Mucosa of rectum (tissue), 2 donors: Measurements from ENCODE around the gene OTOP3.
A peak's percentile ranks its signal among the peaks of the same experiment; 100 is the strongest.

Source experiments
- H3K27ac ChIP-seq, 2 donors: one replicate each; pipeline ENCODE4 v1.7.0; 2013; ENCODE audit warnings: inconsistent platforms in 2 of 2, low read depth in 2 of 2, low read length in 2 of 2
- H3K27me3 ChIP-seq, 2 donors: one replicate each; pipeline ENCODE4 v1.7.0; 2013; ENCODE audit warnings: low read length in 2 of 2; ENCODE audit not compliant: control insufficient read depth in 2 of 2, insufficient read depth in 2 of 2
- H3K36me3 ChIP-seq, 2 donors: one replicate each; pipeline ENCODE4 v1.7.0; 2013; ENCODE audit warnings: low read length in 2 of 2; ENCODE audit not compliant: control insufficient read depth in 2 of 2, insufficient read depth in 2 of 2
- H3K4me1 ChIP-seq, 2 donors: one replicate each; pipeline ENCODE4 v1.7.0; 2013; ENCODE audit warnings: low read length in 2 of 2, mild to moderate bottlenecking in 1 of 2; ENCODE audit not compliant: control insufficient read depth in 2 of 2, insufficient read depth in 2 of 2
- H3K4me3 ChIP-seq, 2 donors: one replicate each; pipeline ENCODE4 v1.7.0; 2013; ENCODE audit warnings: low read length in 2 of 2
- H3K9ac ChIP-seq, 2 donors: one replicate each; pipeline ENCODE4 v1.7.0; 2013; ENCODE audit warnings: low read length in 2 of 2, low read depth in 1 of 2, mild to moderate bottlenecking in 1 of 2
- H3K9me3 ChIP-seq, 2 donors: one replicate each; pipeline ENCODE4 v1.7.0; 2013; ENCODE audit warnings: low read length in 2 of 2; ENCODE audit not compliant: control insufficient read depth in 2 of 2
- donor health status: healthy.
- donor health status: Normal muscosa, but diverticular disease.

The OTOP3 gene

GRCh38 chr17:74917430-74917829 lies 18.3 kb upstream of the OTOP3 start:
- H3K9me3 ChIP-seq = no peaks in the 10 kb centered on the region
- no peak overlapping the region for H3K27ac ChIP-seq
- H3K4me3 ChIP-seq = no peak overlapping the region
- peaks cover 7 to 20% of the 10 kb centered on the region in 2 donors for H3K27me3 ChIP-seq
- H3K36me3 ChIP-seq = no peaks in the 10 kb centered on the region
- no peaks in the 10 kb centered on the region for H3K4me1 ChIP-seq
- H3K9ac ChIP-seq = no peak overlapping the region

GRCh38 chr17:74918906-74919305 lies 16.8 kb upstream of the OTOP3 start:
- Histone ChIP-seq H3K9ac (no peak overlapping the region), H3K4me1 (peaks cover 0 to 2% of the 10 kb centered on the region in 2 donors), H3K36me3 (no peaks in the 10 kb centered on the region), H3K27me3 (peaks cover 14 to 29% of the 10 kb centered on the region in 2 donors), H3K4me3 (no peak overlapping the region), H3K27ac (no peak overlapping the region), H3K9me3 (no peaks in the 10 kb centered on the region)

GRCh38 chr17:74919440-74920305 lies 16.0 kb upstream of the OTOP3 start:
- no peaks in the 10 kb centered on the region for H3K9me3 ChIP-seq
- no peak overlapping the region for H3K9ac ChIP-seq
- peaks cover 22 to 37% of the 10 kb centered on the region in 2 donors for H3K27me3 ChIP-seq
- H3K27ac ChIP-seq = no peak overlapping the region
- peaks cover 0 to 7% of the 10 kb centered on the region in 2 donors for H3K4me1 ChIP-seq
- H3K4me3 ChIP-seq = no peak overlapping the region
- no peaks in the 10 kb centered on the region for H3K36me3 ChIP-seq

GRCh38 chr17:74920306-74920620 lies 15.4 kb upstream of the OTOP3 start:
- Histone ChIP-seq H3K9ac (no peak overlapping the region), H3K27me3 (peaks cover 28 to 43% of the 10 kb centered on the region in 2 donors), H3K4me1 (peaks cover 0 to 7% of the 10 kb centered on the region in 2 donors), H3K4me3 (no peak overlapping the region), H3K27ac (no peak overlapping the region), H3K36me3 (no peaks in the 10 kb centered on the region), H3K9me3 (no peaks in the 10 kb centered on the region)

GRCh38 chr17:74920642-74921025 lies 15.1 kb upstream of the OTOP3 start:
- no peak overlapping the region for H3K4me3 ChIP-seq
- H3K27ac ChIP-seq = no peak overlapping the region
- no peaks in the 10 kb centered on the region for H3K9me3 ChIP-seq
- H3K27me3 ChIP-seq = peaks cover 31 to 47% of the 10 kb centered on the region in 2 donors
- no peak overlapping the region for H3K9ac ChIP-seq
- H3K4me1 ChIP-seq = peaks cover 0 to 7% of the 10 kb centered on the region in 2 donors
- no peaks in the 10 kb centered on the region for H3K36me3 ChIP-seq

- H3K9me3 ChIP-seq = no peaks in the 10 kb centered on the region
- no peaks in the 10 kb centered on the region for H3K36me3 ChIP-seq
- peaks cover 0 to 7% of the 10 kb centered on the region in 2 donors for H3K4me1 ChIP-seq
- H3K9ac ChIP-seq = no peak overlapping the region
- no peak overlapping the region for H3K4me3 ChIP-seq
- peaks cover 36 to 52% of the 10 kb centered on the region in 2 donors for H3K27me3 ChIP-seq
- no peak overlapping the region for H3K27ac ChIP-seq
Observed at GRCh38 chr17:74921026-74921681, 14.5 kb upstream of the OTOP3 start.

GRCh38 chr17:74921769-74922168 lies 13.9 kb upstream of the OTOP3 start:
- H3K36me3 ChIP-seq = no peaks in the 10 kb centered on the region
- peaks cover 0 to 7% of the 10 kb centered on the region in 2 donors for H3K4me1 ChIP-seq
- no peak overlapping the region for H3K4me3 ChIP-seq
- peaks cover 37 to 52% of the 10 kb centered on the region in 2 donors for H3K27me3 ChIP-seq
- no peak overlapping the region for H3K9ac ChIP-seq
- H3K27ac ChIP-seq = no peak overlapping the region
- H3K9me3 ChIP-seq = no peaks in the 10 kb centered on the region

GRCh38 chr17:74922172-74922571 lies 13.5 kb upstream of the OTOP3 start:
- Histone ChIP-seq H3K36me3 (no peaks in the 10 kb centered on the region), H3K4me1 (peaks cover 0 to 7% of the 10 kb centered on the region in 2 donors), H3K27ac (no peak overlapping the region), H3K4me3 (no peak overlapping the region), H3K9me3 (no peaks in the 10 kb centered on the region), H3K9ac (no peak overlapping the region), H3K27me3 (peaks cover 37 to 54% of the 10 kb centered on the region in 2 donors)

- Histone ChIP-seq H3K36me3 (no peaks in the 10 kb centered on the region), H3K27me3 (peaks cover 37 to 57% of the 10 kb centered on the region in 2 donors), H3K27ac (no peak within 1 kb of the TSS), H3K9ac (no peak within 1 kb of the TSS), H3K4me1 (peaks cover 0 to 7% of the 10 kb centered on the region in 2 donors), H3K9me3 (no peaks in the 10 kb centered on the region), H3K4me3 (peak within 1 kb of the TSS in 1 of 2 donors; percentile 16)
Observed at GRCh38 chr17:74922694-74923537, 12.8 kb upstream of the OTOP3 start, which contains the start of gene USH1G. USH1G (minus strand) TSS chr17:74923255; CDS start chr17:74923073, 182 bp downstream.
